ENCODE measurements around the gene NTRK1.

Gene NTRK1

GRCh38 chr1:156895927-156896326 lies 35.3 kb downstream of the NTRK1 start:
- no peak for DNase-seq (ENCODE audit: low read depth)
- no peak for TF ChIP-seq CTCF (IDR thresholded peaks at IDR 0.05; ENCODE audit: low read depth, low read length, missing control alignments)
- H3K4me3 ChIP-seq (ENCODE audit: low read depth, low read length) = no peak overlapping the region

GRCh38 chr1:156896490-156897033 lies 35.9 kb downstream of the NTRK1 start:
- H3K4me3 ChIP-seq (ENCODE audit: low read depth, low read length) = no peak overlapping the region
- no peak for DNase-seq (ENCODE audit: low read depth)
- TF ChIP-seq CTCF (IDR thresholded peaks at IDR 0.05; ENCODE audit: low read depth, low read length, missing control alignments) = no peak

GRCh38 chr1:156897078-156897825 lies 36.6 kb downstream of the NTRK1 start:
- DNase-seq (ENCODE audit: low read depth) = no peak
- H3K4me3 ChIP-seq (ENCODE audit: low read depth, low read length) = no peak overlapping the region
- no peak for TF ChIP-seq CTCF (IDR thresholded peaks at IDR 0.05; ENCODE audit: low read depth, low read length, missing control alignments)

- no peak for DNase-seq (ENCODE audit: low read depth)
- H3K4me3 ChIP-seq (ENCODE audit: low read depth, low read length) = no peak overlapping the region
- no peak for TF ChIP-seq CTCF (IDR thresholded peaks at IDR 0.05; ENCODE audit: low read depth, low read length, missing control alignments)
Measured at GRCh38 chr1:156898161-156898566, 37.5 kb downstream of the NTRK1 start.

GRCh38 chr1:156898971-156899664 lies 38.5 kb downstream of the NTRK1 start:
- DNase-seq (ENCODE audit: low read depth) = no peak
- TF ChIP-seq CTCF (IDR thresholded peaks at IDR 0.05; ENCODE audit: low read depth, low read length, missing control alignments) = no peak

GRCh38 chr1:156899956-156900718 lies 39.5 kb downstream of the NTRK1 start:
- H3K4me3 ChIP-seq (ENCODE audit: low read depth, low read length) = no peak overlapping the region
- DNase-seq (ENCODE audit: low read depth) = no peak
- TF ChIP-seq CTCF (IDR thresholded peaks at IDR 0.05; ENCODE audit: low read depth, low read length, missing control alignments) = no peak

More at GRCh38 chr1:156898971-156899664, 38.5 kb downstream of the NTRK1 start:
- H3K4me3 ChIP-seq (ENCODE audit: low read depth, low read length) = no peak overlapping the region

Data from GM12864 (cell line).